NCI-H2227 (cell line): ENCODE results near the gene ZNF148.

Experiments
- DNase-seq: peaks from one replicate; lab custom pipeline; 2025; ENCODE audit not compliant: unreplicated experiment; lab: John Stamatoyannopoulos, UW

Gene ZNF148

GRCh38 chr3:125334675-125335560, 40.2 kb downstream of the ZNF148 start:
- DNase-seq, result no peak

DNA sequence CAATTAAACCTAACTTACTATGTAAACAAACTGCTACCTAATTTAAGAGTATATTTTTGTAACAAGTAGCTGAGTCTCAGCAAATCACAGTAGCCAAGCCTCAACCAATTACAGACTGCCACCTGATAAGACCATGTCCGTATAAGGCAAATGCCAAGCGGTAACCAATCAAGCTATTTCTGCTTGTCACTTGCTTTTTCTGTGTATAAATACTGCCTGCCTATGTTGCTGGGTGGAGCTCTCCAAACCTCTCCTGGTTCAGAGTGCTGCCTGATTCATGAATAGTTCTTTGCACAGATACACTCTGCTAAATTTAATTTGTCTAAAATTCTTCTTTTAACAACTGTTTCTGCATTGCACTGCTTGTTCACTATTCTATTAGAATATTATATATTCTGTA, 42.6 kb downstream of the ZNF148 start:
- DNase-seq, result no peak

DNA sequence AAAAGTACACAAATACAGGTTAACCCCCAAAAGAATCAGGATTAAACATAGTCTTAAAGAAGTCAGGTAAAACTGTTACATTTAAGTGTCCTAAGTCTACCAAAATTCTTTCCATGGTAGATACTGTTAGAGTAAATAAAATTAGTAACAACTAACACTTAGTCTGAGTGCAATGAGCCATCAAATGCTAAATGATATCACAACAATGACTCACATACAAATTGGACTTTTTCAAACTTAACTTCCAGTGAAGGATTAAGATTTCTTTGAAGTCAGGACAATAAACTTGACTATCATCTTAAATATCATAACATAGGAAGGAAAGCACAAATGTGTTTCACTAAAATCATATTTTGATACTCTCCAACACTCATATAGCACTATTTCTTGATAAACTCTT, 43.9 kb downstream of the ZNF148 start:
- no peak for DNase-seq

GRCh38 chr3:125326957-125327356, 48.2 kb downstream of the ZNF148 start:
- DNase-seq, result no peak

DNA sequence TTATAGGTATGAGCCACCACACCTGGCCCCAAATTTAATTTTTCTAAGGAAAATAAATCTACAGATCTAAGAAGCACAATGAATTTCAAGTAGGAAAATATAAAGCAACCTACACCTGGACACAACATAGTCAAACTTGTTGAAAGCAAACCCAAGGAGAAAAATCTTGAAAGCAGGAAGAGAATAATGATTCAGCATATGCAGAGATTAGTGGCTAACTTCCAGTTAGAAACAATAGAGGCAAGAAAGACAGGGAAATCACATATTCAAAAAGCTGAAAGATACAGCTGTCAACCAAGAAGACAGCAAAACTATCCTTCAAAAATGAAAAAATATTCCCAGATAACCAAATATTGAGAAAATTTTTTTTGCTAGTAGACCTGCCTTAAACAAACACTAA, 49.4 kb downstream of the ZNF148 start:
- no peak for DNase-seq

DNA sequence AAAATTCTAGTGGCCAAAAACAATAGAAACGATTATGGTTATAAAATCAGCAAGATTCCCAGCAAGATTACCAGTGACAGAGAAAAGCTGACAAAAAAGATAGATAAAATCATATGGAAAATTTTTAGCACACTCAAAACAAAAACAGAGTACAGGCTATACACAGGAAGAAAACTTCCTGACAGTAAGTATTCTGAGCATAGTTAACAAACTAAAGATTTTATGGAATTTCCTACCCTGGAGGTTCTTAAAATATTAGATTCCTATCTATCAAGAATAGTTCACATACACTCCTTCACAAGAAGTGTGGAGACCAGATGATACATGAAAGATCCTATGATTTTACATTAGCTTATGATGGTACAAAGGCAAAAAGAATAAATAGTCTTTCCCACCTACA, 50.8 kb downstream of the ZNF148 start:
- DNase-seq, result no peak

DNA sequence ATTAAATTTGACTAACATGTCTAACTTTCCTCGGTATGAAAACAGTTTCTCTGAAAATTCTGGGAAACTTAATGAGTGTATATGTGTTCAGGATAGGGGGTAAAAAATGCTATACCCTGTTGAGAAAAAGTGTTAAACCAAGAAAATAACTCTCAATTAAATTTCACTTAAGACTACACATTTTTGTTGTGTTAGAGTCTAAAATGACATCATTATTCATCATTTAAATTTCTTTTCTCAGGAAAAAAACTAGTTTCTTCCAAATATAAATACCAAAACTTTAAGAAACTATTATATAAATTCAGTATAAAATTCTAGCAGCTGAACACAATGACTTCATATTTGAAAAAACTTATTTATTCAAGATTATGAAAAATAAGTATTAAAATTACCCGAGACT, 52.2 kb downstream of the ZNF148 start:
- no peak for DNase-seq

DNA sequence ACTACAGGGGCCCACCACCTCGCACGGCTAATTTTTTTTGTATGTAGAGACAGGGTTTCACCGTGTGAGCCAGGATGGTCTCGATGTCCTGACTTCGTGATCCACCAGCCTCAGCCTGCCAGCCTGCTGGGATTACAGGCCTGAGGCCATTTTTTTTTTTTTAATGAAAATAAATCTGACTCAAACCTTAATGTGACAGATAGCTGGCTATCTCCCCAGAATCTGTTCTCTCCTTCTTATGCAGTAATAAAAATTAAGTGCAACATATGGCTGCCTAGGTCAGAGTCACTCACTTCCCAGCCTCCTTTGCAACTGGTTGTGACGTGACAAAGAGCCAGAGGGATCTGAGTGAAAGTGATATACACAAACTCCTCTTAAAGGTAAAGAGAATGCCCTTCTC, 53.0 kb downstream of the ZNF148 start:
- DNase-seq, result no peak

GRCh38 chr3:125319765-125320164, 55.4 kb downstream of the ZNF148 start:
- DNase-seq, result no peak

- DNase-seq, result no peak
Observed at GRCh38 chr3:125318871-125319270, 56.3 kb downstream of the ZNF148 start.

- DNase-seq, result peak; percentile 4
Observed at GRCh38 chr3:125318167-125318865, 56.8 kb downstream of the ZNF148 start.

GRCh38 chr3:125317761-125318160, 57.4 kb downstream of the ZNF148 start:
- DNase-seq, result no peak

- DNase-seq, result no peak
Observed at GRCh38 chr3:125316949-125317348, 58.2 kb downstream of the ZNF148 start.

- DNase-seq, result no peak
Observed at GRCh38 chr3:125316246-125316645, 58.9 kb downstream of the ZNF148 start.

GRCh38 chr3:125313060-125313635, 62.0 kb downstream of the ZNF148 start:
- DNase-seq, result no peak

DNA sequence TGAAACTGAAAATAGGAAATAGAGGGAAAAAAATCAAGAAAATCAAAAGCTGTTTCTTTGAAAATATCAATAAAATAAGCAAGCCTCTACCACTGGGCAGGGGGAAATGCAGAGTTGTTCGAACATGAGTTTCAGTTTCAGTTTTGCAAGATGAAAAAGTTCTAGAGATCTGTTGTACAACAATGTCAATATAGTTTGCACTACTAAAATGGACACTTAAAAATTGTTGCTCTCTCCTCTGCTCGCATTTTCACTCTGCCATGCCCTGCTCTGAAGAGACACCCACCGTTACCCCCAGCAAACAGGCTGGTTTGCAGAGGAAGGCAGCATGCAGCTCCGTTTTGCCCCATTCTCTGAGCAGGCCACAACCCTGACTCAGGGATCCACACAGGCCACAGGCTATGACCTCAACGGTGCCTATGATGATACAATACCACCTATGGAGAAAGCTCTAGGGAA, 64.5 kb downstream of the ZNF148 start:
- DNase-seq, result no peak

DNA sequence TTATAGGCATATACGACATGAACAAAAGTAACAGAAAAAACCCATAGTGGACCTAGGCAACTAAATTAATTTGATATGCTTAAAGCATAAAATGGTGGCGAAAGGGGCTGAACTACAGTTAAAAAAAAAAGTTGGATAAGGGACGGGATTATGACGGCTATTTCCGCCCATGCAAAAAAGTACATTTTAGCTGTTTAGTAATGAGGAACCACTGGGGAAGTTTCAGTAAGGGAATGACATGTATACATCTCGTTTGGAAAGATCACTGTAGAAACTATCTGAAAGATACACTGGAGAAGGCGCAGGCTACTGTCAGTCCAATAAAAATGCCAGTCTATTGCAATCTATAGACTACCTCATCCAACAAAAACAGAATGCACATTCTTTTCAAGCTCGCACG, 65.6 kb downstream of the ZNF148 start:
- no peak for DNase-seq

GRCh38 chr3:125306620-125307019, 68.5 kb downstream of the ZNF148 start:
- DNase-seq, result no peak

DNA sequence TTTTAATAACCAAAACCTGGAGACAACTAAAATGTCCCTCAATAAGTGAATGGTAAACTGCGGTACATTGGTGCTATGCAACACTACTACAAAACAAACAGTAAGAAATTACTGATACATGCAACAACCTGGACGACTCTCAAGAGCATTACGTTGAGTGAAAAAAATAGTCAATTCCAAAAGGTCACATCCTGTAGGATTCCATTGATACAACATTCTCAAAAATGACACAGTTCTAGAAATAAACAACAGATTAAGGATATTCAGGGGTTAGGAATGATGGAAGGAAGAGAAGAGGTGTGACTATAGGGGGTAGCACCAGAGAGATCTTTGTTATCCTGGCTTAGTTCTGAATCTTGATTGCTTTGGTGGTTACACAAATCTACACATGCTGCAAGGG, 72.2 kb downstream of the ZNF148 start:
- DNase-seq, result no peak

GRCh38 chr3:125300416-125300815, 74.7 kb downstream of the ZNF148 start:
- no peak for DNase-seq

- DNase-seq, result no peak
Observed at GRCh38 chr3:125294411-125294810, 80.7 kb downstream of the ZNF148 start.

DNA sequence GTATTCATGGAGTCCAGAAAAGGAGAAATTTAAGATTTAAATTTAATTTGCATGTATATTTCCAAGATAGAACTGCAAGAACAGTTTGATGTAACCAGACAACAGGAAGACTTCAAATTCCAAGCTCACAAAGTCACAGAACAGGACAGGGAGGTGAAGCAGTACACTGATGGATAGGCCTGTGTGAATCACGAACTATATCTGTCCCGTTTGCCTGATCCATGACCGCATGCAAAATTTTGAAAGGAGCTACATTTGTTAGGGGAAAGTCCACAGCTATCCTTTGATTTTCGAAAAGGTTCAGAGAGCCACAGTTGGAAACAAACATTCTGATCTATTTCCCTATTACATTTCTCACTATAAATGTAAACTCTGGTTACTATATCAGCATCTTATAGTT, 83.1 kb downstream of the ZNF148 start:
- no peak for DNase-seq
